Fibroblast of the aortic adventitia (primary cell): Measurements from ENCODE around the gene PTPN20. TPM values are rescaled to one million over a fixed set of nuclear protein-coding genes. Genes with fewer than 3 reads are reported as not detected.
A peak's percentile ranks its signal among the peaks of the same experiment; 100 is the strongest.

Source experiments
- DNase-seq: peaks from one replicate; pipeline ENCODE4 v3.0.0-alpha.2; 2010; ENCODE audit warnings: low read depth
- H3K4me3 ChIP-seq: 2 replicates; pipeline ENCODE4 v1.5.1; 2011; ENCODE audit warnings: low read depth, mild to moderate bottlenecking, control low read depth, low read length, moderate library complexity
- CTCF ChIP-seq: IDR thresholded peaks from 2 replicates; pipeline ENCODE4 v1.5.1; 2011; ENCODE audit warnings: mild to moderate bottlenecking, low read length, control low read depth, inconsistent platforms; ENCODE audit not compliant: insufficient read depth
- total RNA-seq: library from RNA; depleted of rRNA; stranded (reverse); fragments of >200 nt; gene quantifications from 2 replicates; pipeline ENCODE4 v1.2.3, GENCODE V29; 2012; ENCODE audit warnings: low replicate concordance

The PTPN20 gene
- total RNA-seq, 1 donor: 0.27 TPM

DNA sequence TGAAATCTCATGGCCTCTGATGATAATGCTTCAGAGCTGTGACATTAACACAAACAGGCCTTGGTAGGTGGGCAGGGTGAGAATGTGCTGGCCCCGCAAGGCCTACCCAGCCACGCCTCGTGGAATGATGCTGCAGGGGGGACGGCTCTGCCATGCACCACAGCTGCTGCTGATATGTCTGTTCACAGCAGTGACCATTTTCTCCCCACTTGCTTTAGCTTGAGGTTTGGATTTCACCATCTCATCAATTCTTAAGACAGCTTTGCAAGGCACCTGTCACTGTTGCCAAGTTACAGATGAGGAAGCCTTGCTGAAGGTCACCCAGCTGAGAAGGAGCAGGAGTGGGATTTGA, 128.3 kb downstream of the PTPN20 start:
- TF ChIP-seq CTCF: no peak
- H3K4me3 ChIP-seq: no peak overlapping the region
- no peak for DNase-seq

- DNase-seq: no peak
- H3K4me3 ChIP-seq: no peak overlapping the region
- no peak for TF ChIP-seq CTCF
These were observed 128.8 kb downstream of the PTPN20 start for GRCh38 chr10:47040041-47040491.

DNA sequence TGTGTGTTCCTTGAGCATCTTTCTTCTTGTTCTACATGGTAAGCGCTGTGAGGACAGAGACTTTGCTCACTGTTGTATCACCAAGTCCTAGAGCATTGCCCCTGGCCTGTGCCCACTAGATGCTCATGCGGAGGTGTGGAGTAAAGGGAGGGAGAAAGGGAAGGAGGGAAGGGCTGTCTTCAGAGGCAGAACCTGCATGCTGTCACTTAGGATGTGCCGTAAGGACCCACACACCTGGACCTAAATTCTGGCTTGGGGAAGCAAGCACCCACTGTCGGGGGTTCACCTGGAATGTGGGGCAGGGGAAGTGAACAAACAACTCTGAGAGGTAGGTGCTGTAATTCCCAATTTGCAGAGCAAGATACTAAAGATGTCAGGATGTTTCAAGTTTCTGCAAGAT, 129.5 kb downstream of the PTPN20 start:
- TF ChIP-seq CTCF: no peak
- no peak for DNase-seq
- no peak overlapping the region for H3K4me3 ChIP-seq

GRCh38 chr10:47041396-47042198, 130.4 kb downstream of the PTPN20 start:
- H3K4me3 ChIP-seq: no peak overlapping the region
- peak; percentile 73 for DNase-seq
- no peak for TF ChIP-seq CTCF

- H3K4me3 ChIP-seq: no peak overlapping the region
These were observed 130.9 kb downstream of the PTPN20 start for GRCh38 chr10:47042199-47042473.

DNA sequence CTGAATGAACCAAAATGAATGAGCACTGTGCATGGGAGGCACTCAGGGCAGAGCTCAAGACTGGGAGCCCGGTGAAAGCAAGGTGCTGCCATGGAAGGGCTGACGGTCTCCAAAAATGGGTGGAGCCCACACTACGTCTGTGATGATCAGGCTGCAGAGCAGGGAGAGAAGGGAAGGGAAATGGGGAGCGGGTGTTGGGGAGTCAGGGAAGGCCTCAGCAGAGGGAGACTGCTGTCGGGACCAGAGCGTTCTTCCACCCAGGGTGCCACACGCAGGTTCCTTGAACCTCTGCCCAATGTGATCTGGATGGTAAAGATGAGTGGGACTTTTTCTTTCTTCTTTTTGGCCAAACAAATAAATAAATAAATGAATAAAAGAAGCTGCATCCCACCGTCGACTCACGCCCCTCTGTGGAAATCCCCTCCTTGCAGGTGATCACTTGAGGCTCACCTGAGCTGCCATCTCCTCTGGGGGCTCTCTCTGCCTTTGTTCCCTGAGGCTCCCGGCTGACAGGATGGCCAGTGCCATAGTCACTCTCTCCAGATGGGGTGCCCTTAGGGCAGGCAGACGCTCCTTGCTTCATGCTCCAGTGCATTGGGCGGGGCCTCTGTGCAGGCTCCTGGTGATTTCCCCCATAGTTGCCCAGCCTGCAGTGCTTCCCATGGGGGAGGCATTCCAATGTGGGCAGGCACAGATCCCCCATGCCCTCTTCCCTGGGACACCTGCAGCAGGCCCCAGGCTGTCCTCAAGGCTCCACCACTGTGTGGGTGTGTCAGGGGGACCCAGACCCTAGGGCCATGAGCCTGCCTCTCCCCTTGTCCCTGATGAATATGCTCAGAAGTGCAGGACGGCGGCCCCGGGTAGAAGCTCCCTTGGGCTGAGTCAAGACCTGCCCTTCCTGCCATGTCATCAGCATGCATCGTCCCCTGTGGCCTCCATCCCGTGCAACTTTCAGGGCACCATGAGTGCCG, 131.8 kb downstream of the PTPN20 start:
- no peak overlapping the region for H3K4me3 ChIP-seq
- TF ChIP-seq CTCF: no peak
- no peak for DNase-seq

More at GRCh38 chr10:47042199-47042473, 130.9 kb downstream of the PTPN20 start:
- no peak for DNase-seq
- no peak for TF ChIP-seq CTCF
